Right hindlimb (tissue), 1 donor: Measurements from ENCODE around the gene CAPZB.

Experiments
- DNase-seq: peaks from one replicate; pipeline ENCODE4 v3.0.0-alpha.2; 2018

Gene CAPZB

GRCh38 chr1:19381261-19381660 is 104.1 kb downstream of the CAPZB start:
- no peak for DNase-seq

- no peak for DNase-seq
Measured at GRCh38 chr1:19377812-19378718, 107.3 kb downstream of the CAPZB start.

GRCh38 chr1:19376428-19377372 is 108.6 kb downstream of the CAPZB start:
- DNase-seq, result no peak

GRCh38 chr1:19375631-19376400 is 109.5 kb downstream of the CAPZB start:
- no peak for DNase-seq

- no peak for DNase-seq
Measured at GRCh38 chr1:19374926-19375325, 110.4 kb downstream of the CAPZB start.

- DNase-seq, result no peak
Measured at GRCh38 chr1:19374083-19374801, 111.1 kb downstream of the CAPZB start.

- no peak for DNase-seq
Measured at GRCh38 chr1:19373211-19374082, 111.9 kb downstream of the CAPZB start.

- DNase-seq, result no peak
Measured at GRCh38 chr1:19372602-19373001, 112.7 kb downstream of the CAPZB start.

GRCh38 chr1:19372136-19372514 is 113.2 kb downstream of the CAPZB start:
- DNase-seq, result no peak

- DNase-seq, result no peak
Measured at GRCh38 chr1:19371226-19372135, 113.9 kb downstream of the CAPZB start.

GRCh38 chr1:19370453-19371170 is 114.7 kb downstream of the CAPZB start:
- DNase-seq, result no peak

GRCh38 chr1:19369396-19370090 is 115.8 kb downstream of the CAPZB start:
- no peak for DNase-seq

GRCh38 chr1:19368964-19369363 is 116.4 kb downstream of the CAPZB start:
- no peak for DNase-seq

- DNase-seq, result no peak
Measured at GRCh38 chr1:19368050-19368449, 117.3 kb downstream of the CAPZB start.

GRCh38 chr1:19367584-19368041 is 117.7 kb downstream of the CAPZB start:
- DNase-seq, result no peak

GRCh38 chr1:19366599-19367536 is 118.5 kb downstream of the CAPZB start:
- DNase-seq, result no peak

GRCh38 chr1:19365721-19366120 is 119.6 kb downstream of the CAPZB start:
- DNase-seq, result no peak
